Epithelial cell of esophagus (primary cell): Measurements from ENCODE around the gene FGF3.

Experiments used
- DNase-seq: peaks from one replicate; pipeline ENCODE4 v3.0.0; 2010; ENCODE audit warnings: low read depth
- H3K4me3 ChIP-seq: 2 replicates; pipeline ENCODE4 v1.5.1; 2011; ENCODE audit warnings: mild to moderate bottlenecking, low read length, control low read depth
- CTCF ChIP-seq: IDR thresholded peaks from 2 replicates; pipeline ENCODE4 v1.5.1; 2011; ENCODE audit warnings: low read depth, mild to moderate bottlenecking, low read length, control low read depth, inconsistent platforms; ENCODE audit not compliant: insufficient read depth; ENCODE audit errors: missing control alignments

The FGF3 gene

GRCh38 chr11:69787457-69787856, 31.8 kb downstream of the FGF3 start:
- no peak overlapping the region for H3K4me3 ChIP-seq
- DNase-seq: no peak
- TF ChIP-seq CTCF: no peak

- no peak overlapping the region for H3K4me3 ChIP-seq
- no peak for DNase-seq
- no peak for TF ChIP-seq CTCF
Measured at GRCh38 chr11:69781241-69781640, 38.0 kb downstream of the FGF3 start.

- H3K4me3 ChIP-seq: no peak overlapping the region
- no peak for DNase-seq
- TF ChIP-seq CTCF: no peak
Measured at GRCh38 chr11:69778373-69778772, 40.8 kb downstream of the FGF3 start.

- H3K4me3 ChIP-seq: no peak within 1 kb of the TSS
- TF ChIP-seq CTCF: no peak
- DNase-seq: no peak
Measured at GRCh38 chr11:69775163-69775755, 44.0 kb downstream of the FGF3 start, which contains the start of gene FGF4. Gene FGF4, minus strand, starts transcription at chr11:69775341. Its CDS starts 257 bp downstream, at chr11:69775084.

GRCh38 chr11:69774354-69775162, 44.7 kb downstream of the FGF3 start:
- H3K4me3 ChIP-seq: no peak overlapping the region
- no peak for TF ChIP-seq CTCF
- DNase-seq: no peak

GRCh38 chr11:69773626-69774353, 45.4 kb downstream of the FGF3 start:
- H3K4me3 ChIP-seq: no peak overlapping the region
- TF ChIP-seq CTCF: no peak
- no peak for DNase-seq
